Measurements from ENCODE around the gene C8G. TPM values are rescaled to one million over a fixed set of nuclear protein-coding genes. Genes with fewer than 3 reads are reported as not detected.

The C8G gene
- total RNA-seq, 1 donor from 2014 or later, result 1.6 TPM

DNA sequence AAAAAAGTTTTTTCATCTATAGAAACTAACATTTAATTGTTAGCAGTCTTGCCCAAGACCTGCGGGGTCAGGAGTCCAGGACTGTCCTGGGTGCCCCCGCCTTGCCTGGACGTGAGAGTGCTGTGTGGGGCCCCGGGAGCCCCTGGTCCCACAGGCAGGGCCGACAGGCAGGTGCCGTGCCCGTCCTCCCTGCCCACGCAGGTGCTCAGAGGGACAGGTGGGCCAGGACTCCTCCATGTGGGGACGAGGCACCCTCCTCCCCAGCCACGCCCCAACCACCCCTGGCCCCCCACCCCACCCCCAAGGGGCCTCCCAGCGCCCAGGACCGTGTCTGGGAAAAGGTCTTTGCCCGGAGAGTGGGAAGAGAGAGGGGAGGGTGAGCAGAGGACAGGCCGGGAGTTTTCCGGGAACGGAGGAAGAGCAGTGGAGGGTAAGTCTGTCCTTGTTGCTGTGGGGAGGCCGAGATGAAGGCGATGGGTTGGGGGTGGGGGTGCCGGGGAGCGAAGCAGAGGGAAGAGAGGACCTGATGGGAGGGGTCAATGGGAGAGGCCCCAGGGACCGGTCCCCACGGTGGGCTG, 4.3 kb downstream of the C8G start:
- Histone ChIP-seq H3K4me2 (ENCODE audit: low read length) (peak overlapping the region; percentile 93), H3K36me3 (ENCODE audit: insufficient read depth, low read length) (no peaks in the 10 kb centered on the region), H3K9ac (ENCODE audit: low read length) (peak overlapping the region; percentile 72), H3K27me3 (ENCODE audit: insufficient read depth, low read length) (no peaks in the 10 kb centered on the region), H3K27ac (ENCODE audit: low read depth, low read length) (no peak overlapping the region), H3K9me3 (ENCODE audit: insufficient read depth, low read depth, low read length) (no peaks in the 10 kb centered on the region), H2AFZ (ENCODE audit: low read depth, low read length) (peak overlapping the region; percentile 98), H3K4me3 (ENCODE audit: insufficient read depth, low read depth, low read length) (peak overlapping the region; percentile 64), H3K4me1 (ENCODE audit: insufficient read depth, low read length) (peaks cover 7% of the 10 kb centered on the region), H3K79me2 (ENCODE audit: insufficient read depth, low read length) (no peaks in the 10 kb centered on the region), H4K20me1 (ENCODE audit: insufficient read depth, low read length) (peaks cover 4% of the 10 kb centered on the region)
- DNase-seq (ENCODE audit: low read depth) (no peak), FAIRE-seq (no peak)
- H3K4me1 Mint-ChIP-seq (ENCODE audit: low read depth, unreplicated experiment), result no peaks in the 10 kb centered on the region
- H3K27ac Mint-ChIP-seq (ENCODE audit: unreplicated experiment), result no peak overlapping the region
- H3K9me3 Mint-ChIP-seq (ENCODE audit: unreplicated experiment), result no peaks in the 10 kb centered on the region
- H3K4me3 Mint-ChIP-seq (ENCODE audit: unreplicated experiment), result peak overlapping the region; percentile 76
- no peak for TF ChIP-seq EZH2 (IDR thresholded peaks at IDR 0.05; ENCODE audit: insufficient read depth, low read length)
- TF ChIP-seq, protein P1, sequence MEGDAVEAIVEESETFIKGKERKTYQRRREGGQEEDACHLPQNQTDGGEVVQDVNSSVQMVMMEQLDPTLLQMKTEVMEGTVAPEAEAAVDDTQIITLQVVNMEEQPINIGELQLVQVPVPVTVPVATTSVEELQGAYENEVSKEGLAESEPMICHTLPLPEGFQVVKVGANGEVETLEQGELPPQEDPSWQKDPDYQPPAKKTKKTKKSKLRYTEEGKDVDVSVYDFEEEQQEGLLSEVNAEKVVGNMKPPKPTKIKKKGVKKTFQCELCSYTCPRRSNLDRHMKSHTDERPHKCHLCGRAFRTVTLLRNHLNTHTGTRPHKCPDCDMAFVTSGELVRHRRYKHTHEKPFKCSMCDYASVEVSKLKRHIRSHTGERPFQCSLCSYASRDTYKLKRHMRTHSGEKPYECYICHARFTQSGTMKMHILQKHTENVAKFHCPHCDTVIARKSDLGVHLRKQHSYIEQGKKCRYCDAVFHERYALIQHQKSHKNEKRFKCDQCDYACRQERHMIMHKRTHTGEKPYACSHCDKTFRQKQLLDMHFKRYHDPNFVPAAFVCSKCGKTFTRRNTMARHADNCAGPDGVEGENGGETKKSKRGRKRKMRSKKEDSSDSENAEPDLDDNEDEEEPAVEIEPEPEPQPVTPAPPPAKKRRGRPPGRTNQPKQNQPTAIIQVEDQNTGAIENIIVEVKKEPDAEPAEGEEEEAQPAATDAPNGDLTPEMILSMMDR (IDR thresholded peaks at IDR 0.05; ENCODE audit: insufficient read depth, low read depth, low read length), result no peak
- no peaks in the 10 kb centered on the region for H3K36me3 Mint-ChIP-seq (ENCODE audit: low read depth, unreplicated experiment)
- no peaks in the 10 kb centered on the region for H3K27me3 Mint-ChIP-seq (ENCODE audit: low read depth, unreplicated experiment)

DNA sequence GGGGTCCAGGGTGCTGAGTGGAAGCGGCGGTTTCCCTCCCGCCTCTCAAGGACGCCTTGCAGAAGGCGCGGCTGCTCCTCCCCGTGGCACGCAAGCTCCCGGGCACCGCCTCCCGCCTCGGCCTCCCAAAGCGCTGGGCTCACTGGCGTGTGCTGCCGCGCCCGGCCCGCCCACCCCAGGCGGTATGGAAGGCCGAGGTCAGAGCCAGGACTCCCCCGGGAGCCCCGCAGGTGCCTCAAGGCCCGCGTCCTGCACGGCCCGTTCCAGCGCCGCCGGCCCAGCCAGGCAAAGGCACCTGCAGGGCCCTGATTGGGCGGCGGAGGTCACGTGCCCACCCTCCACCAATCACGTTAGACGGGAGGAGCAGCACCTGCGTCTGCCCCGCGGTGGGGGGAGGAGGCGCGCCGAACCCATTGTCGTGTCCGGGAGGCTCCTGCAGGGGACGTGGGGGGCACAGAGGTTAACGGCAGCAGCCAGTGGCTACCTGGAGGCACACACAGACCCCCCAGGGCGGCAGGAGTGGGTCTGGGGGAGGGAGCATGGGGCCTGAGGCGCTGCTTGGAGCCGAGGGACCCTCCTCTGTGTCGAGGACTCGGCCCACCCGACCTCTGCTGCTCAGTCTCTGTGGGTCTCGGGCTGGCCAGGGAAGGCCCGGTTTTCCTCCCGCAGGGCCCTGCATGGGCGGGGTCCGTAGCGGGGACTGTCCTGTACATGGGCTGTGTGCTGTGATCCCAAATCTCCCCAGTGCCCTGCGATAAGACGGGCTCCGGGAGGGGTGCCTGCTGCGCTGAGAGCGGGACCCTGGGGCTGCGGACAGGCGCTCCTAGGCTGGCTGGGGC, 5.0 kb downstream of the C8G start:
- H3K4me2 ChIP-seq (ENCODE audit: low read length), result peak overlapping the region; percentile 93
- H3K4me1 ChIP-seq (ENCODE audit: insufficient read depth, low read length), result peaks cover 7% of the 10 kb centered on the region
- no peak overlapping the region for H3K27ac Mint-ChIP-seq (ENCODE audit: unreplicated experiment)
- H3K36me3 ChIP-seq (ENCODE audit: insufficient read depth, low read length), result no peaks in the 10 kb centered on the region
- no peaks in the 10 kb centered on the region for H3K9me3 Mint-ChIP-seq (ENCODE audit: unreplicated experiment)
- H3K27me3 ChIP-seq (ENCODE audit: insufficient read depth, low read length), result no peaks in the 10 kb centered on the region
- peaks cover 2% of the 10 kb centered on the region for H3K27me3 Mint-ChIP-seq (ENCODE audit: low read depth, unreplicated experiment)
- H3K4me3 Mint-ChIP-seq (ENCODE audit: unreplicated experiment), result peak overlapping the region; percentile 76
- no peaks in the 10 kb centered on the region for H3K36me3 Mint-ChIP-seq (ENCODE audit: low read depth, unreplicated experiment)
- H4K20me1 ChIP-seq (ENCODE audit: insufficient read depth, low read length), result peaks cover 2% of the 10 kb centered on the region
- peak overlapping the region; percentile 98 for H2AFZ ChIP-seq (ENCODE audit: low read depth, low read length)
- no peaks in the 10 kb centered on the region for H3K79me2 ChIP-seq (ENCODE audit: insufficient read depth, low read length)
- FAIRE-seq (no peak), DNase-seq (ENCODE audit: low read depth) (peak; percentile 49)
- H3K9ac ChIP-seq (ENCODE audit: low read length), result peak overlapping the region; percentile 72
- H3K4me1 Mint-ChIP-seq (ENCODE audit: low read depth, unreplicated experiment), result no peaks in the 10 kb centered on the region
- H3K4me3 ChIP-seq (ENCODE audit: insufficient read depth, low read depth, low read length), result peak overlapping the region; percentile 64
- no peaks in the 10 kb centered on the region for H3K9me3 ChIP-seq (ENCODE audit: insufficient read depth, low read depth, low read length)
- no peak for TF ChIP-seq EZH2 (IDR thresholded peaks at IDR 0.05; ENCODE audit: insufficient read depth, low read length)
- TF ChIP-seq, protein P1 (IDR thresholded peaks at IDR 0.05; ENCODE audit: insufficient read depth, low read depth, low read length), result no peak
- no peak overlapping the region for H3K27ac ChIP-seq (ENCODE audit: low read depth, low read length)
